Loucy (cell line): ENCODE data around the gene SRXN1.

ENCODE experiments used
- EZH2phosphoT487 ChIP-seq: fragments of 200-600 bp; IDR thresholded peaks from 2 replicates; pipeline ENCODE4 v1.6.1; 2018; ENCODE audit warnings: antibody characterized with exemption, mild to moderate bottlenecking, moderate library complexity, borderline replicate concordance
- TF ChIP-seq, protein P1 (sequence below): fragments of 200-600 bp; sonication (generic); conservative IDR thresholded peaks from 2 replicates; pipeline ENCODE4 v1.5.1; 2014; ENCODE audit warnings: mild to moderate bottlenecking, antibody characterized with exemption, low read length

DNA sequence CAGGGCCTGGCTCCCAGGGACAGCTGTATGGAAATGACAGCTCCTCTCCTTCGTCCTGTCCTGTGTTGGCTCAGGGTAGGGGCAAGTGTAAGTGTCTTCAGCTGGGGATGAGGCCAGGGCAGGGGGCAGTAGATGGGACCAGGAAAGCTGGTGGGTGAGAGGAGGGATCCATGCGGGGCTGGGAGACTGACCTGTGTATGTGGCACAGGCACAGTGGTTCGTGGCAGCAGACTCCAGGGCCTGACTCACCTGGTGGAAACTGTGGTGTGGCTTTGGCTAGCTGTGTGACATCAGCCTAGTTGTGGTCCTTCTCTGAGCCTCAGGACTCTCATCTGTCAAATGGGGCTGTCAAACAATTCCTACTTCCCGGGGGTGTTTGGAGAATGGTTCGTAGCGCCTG is 36.3 kb upstream of the SRXN1 start:
- TF ChIP-seq, protein P1, sequence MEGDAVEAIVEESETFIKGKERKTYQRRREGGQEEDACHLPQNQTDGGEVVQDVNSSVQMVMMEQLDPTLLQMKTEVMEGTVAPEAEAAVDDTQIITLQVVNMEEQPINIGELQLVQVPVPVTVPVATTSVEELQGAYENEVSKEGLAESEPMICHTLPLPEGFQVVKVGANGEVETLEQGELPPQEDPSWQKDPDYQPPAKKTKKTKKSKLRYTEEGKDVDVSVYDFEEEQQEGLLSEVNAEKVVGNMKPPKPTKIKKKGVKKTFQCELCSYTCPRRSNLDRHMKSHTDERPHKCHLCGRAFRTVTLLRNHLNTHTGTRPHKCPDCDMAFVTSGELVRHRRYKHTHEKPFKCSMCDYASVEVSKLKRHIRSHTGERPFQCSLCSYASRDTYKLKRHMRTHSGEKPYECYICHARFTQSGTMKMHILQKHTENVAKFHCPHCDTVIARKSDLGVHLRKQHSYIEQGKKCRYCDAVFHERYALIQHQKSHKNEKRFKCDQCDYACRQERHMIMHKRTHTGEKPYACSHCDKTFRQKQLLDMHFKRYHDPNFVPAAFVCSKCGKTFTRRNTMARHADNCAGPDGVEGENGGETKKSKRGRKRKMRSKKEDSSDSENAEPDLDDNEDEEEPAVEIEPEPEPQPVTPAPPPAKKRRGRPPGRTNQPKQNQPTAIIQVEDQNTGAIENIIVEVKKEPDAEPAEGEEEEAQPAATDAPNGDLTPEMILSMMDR, result no peak
- TF ChIP-seq EZH2phosphoT487, result no peak
